ENCODE measurements around the gene RBM18.

The RBM18 gene

DNA sequence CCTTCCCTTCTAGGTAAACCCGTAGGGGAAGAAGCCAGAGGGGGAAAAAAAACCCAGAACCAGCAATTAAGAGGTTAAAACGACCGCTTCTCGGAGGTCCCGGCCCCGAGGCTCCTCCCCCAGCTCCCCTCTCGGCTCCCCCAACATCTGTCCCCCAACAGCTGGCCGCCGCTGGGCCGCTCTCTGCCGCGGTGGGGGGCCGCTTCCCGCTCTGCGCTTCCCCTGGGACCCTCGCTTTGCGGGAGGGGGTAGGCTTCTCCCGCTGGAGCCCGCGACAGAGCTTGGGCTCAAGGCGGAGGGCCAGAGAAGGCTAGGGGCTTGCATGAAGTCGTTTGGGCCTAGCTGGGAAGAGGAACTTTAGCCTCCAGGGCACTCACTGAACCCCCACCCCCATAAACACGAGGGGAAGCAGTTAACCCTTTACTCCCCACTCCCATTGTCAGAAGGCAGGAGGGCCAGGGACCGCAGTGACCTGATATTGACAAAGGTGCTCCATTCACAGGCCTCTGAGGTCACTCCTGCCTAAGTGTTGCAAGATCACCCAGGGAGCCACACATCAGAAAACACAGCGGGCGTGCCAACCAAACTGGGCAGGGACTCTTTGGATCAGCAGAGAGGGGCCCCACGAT, 43.3 kb downstream of the RBM18 start:
- DNase-seq, result no peak

DNA sequence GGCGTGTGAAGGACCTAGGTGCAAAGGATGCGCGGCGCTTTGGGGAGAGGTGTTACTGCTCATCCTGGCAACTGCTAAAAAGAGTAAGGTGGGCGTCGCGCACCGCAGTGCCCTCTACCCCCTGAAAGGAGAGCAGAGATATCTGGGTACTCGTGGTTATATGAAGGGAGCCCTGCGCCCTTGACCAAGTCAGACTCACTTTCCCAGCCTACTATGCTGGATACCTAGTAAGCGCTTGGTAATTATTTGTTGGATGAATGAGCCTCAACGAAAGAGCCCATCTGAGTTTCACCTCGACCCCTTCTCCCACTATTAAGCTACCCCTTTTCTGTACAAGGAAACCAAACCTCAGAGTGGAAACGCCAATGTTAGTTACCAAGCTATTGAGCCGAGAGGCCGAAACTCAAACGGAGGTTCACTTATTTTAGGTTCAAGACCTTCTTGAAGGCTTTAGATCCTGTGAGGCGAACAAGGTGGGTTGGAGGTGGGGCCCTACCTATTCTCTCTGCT, 43.9 kb downstream of the RBM18 start:
- no peak for DNase-seq

DNA sequence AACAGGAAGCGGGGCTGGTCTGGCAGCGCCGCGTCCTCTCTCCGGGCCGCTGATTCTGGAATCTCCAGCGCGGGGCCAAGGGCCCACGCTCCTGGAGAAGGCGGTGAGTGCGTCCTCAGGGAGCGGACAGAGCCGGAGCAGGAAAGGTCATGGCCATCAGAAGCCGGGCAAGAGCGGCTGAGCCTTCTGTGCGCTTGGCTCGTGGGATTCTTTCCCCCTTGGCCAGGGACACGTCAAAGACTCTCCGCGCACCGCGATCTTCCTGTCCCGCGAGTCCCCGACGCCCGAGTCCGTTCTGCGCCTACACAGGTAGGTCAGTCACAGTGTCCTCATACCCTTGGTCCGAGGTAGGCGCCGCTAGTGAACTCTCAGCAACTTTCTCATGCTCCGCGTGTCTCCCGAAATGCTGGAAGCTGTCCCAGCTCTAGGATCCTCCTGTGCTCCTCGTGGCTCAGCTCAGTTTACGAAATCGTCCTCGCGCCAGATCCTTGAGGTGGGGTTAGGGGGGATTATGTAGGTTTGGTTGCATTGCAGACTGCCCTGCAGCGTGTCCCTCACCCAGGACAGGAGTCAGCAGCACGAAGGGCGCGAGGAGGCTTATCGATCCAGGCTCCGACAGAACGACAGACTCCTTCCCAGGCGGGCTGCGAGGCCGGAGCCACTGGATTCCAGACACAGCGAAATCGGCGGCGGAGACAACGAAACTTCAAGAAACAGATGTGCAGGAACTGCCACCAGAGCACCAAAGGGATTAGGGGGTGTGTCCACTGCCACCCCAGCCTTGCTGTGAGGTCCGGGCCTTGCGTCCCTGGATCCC, 44.6 kb downstream of the RBM18 start:
- no peak for DNase-seq

DNA sequence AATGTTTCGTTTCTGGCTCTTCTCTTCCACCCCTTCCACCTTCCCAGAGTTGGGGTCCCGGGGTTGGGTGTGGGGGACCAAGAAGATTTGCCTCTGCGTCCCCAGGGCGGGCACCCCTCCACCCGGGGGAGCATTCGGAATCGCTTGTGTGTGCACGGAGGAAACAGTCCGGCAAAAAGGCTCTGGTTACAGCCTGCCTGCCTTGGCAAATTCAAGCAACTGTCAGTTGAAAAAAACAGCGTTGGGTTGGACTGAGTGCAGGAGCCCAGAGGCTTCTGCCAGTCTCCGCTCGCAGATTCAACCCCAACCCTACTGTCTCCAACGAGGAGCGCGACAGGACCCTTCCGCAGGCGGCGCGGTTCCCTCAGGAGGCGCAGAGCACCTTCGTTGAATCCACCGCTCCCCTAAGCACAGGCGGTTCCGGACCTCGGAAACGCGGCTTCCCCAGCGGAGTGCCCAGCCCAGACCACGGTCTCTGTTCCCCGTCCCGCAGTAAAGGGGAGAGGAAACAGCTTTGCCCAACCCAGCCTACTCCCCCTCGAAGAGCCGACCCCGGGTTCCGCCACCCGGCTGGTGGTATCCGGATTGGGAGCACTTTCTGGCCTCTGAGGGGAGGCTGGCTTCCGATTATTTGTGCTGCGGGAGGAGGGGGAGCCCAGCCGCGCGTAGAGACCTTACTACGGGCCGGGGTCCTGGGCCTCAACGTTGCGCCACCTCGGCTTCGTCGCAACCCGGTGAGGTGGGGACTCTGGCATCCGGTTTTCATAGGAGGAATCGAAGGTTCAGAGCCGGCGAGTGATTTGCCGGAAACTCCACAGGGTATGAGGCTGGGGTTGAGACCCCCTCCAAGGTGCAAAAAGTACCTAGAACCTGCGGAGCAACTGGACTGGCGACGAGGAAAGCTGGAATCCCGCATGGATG, 45.4 kb downstream of the RBM18 start:
- DNase-seq, result no peak

DNA sequence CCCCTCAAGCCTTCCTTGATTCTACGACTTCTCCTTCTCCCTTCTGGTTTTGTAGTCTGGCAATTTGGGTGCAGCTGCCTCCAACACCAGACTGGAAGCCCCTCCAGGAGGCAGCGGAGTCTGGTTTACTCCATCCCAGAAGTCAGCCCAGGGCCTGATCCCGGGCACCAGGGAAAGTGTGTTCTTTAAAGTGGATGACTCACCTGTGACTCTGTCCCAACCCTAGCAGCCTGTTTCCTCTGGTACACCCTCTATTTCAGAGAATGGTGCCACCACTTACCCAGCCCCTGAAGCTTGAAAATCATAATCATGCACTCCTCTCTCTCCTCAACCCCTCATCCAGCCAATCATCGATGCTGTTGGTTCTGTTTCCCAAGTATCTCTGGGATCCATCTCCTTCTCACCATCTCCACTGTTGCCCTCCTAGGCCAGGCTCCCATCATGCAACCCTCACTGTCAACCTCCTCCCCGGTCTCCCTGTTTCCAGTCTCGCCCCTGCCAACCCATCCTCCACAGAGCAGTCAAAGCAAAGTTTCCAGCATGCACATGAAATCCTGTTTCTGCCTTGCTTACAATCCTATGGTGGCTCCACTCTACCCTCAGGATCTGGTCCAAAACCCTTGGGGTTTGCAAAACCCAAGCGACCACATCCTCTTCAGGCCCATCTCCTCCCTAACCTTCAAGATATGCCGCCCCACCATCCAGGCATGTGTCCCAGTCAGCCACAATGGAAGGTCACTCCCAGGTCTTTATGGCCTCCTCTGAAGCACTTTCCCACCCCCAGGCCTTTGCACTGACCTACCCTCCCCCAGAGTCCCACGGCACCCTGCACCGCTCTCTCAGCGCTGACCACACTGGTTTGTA, 46.3 kb downstream of the RBM18 start:
- no peak for DNase-seq

DNA sequence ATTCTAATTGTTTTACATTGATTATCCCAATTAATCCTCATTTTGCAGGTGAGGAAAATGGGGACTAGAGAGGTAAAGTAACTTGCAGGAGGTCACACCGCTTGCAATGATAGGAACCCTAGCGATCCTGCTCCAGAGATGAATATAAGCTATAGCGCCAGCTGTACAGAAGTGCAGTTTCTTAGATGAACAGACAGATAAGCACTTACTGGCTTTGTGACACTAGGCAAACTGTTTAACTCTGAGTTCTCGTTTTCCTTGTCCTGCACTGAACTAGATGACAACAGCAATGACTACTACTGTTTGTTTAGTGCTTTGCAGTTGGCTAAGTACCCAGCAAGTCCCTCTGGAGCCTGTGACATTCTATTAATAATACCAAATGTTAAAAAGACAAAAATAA, 47.0 kb downstream of the RBM18 start:
- DNase-seq, result no peak

DNA sequence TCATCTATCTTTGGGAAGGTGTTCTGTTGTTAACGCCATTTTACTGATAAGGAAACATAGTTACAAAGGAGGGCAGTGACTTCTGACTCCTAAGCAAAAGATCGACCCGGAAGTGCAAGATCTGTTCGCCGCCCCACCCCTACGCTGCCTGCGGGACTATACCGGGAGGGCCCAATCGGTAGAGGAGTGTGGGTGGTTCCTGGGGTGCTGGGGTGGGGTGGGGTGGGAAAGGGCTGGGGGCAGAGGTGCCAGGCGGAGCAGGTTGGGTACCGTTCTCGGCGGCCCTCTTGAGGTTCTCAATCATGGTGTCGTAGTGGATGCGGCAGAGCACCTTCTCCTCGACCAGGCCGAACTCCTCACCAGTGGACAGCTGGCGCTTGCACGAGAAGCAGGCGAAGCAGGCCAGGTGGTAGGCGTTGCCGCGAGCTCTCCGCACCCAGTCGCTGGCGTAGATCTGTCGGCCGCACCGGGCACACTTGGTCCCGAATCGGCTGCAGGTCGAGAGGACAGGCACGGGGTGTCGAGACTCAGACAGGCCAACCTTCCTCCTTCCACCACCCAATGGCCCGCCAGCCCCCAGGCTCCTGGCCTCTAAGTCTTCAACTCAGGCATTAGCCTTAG, 47.7 kb downstream of the RBM18 start:
- DNase-seq, result no peak

DNA sequence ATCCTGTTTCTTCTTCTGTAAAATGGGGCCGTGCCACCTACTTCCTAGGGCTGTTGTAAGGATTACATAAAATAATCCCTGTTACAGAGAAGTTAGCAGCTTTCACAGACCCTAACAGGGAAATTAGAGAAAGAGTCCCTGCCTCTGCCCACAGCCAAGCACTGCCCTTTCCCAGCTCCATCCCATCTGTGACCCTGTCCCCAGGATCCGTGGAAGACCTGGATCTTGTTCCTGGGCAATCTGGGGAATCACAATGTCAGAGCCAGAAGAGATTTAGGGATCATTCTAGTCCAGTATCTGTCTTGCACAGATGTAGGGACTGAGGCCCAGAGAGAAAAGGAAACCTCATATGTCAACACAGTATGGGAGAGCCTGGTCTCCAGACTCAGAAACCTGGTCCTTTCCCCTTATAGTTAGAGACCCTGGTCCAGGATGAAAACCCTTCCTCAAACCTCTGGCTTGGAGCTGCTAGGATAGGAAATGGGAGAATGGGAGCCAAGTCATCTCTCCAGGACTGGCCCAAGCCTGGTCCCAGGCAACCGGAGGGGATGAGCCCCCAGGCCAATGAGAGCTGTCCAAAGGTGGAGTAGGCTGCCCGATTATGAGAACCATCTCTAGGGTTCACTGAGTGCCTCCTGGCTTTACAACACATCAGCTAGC, 48.4 kb downstream of the RBM18 start:
- DNase-seq, result no peak

DNA sequence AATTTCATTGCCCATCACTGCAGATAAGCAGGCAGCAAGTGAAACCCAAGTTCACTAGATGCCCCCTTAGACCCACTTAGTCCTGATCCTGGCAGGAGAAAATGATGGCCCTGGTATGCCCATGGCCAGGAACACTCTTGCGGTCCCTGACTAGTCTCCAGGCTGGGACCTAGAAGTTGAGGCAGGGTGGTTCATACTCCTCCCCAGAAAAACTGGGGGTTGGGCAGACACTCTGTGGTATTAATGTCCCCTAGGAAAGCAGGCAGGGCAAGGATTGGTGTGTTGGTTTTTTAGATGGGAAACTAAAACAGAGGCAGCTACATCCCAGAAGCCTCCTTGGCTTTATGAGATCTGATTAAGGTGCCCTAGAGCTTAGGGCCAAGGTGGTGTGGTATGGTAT, 49.0 kb downstream of the RBM18 start:
- DNase-seq, result no peak

DNA sequence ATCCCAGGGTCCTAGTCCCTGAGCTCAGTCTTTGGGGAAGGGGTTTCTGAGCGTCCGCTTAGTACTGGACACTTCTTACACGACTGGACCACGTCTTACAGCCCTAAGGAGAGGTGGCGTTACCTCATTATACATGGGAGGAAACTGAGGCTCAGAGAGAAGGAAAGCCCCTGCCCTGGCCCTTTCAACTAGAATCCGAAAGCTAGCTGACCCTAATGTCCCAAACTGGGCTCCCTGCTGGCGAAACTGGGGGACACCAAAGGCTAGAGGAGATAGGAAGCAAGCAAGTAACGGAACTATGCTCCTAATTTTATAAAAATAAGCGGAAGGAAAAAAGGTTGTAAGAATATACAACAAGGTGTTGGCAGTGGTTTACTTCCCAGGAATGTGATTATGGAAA, 50.1 kb downstream of the RBM18 start:
- no peak for DNase-seq

DNA sequence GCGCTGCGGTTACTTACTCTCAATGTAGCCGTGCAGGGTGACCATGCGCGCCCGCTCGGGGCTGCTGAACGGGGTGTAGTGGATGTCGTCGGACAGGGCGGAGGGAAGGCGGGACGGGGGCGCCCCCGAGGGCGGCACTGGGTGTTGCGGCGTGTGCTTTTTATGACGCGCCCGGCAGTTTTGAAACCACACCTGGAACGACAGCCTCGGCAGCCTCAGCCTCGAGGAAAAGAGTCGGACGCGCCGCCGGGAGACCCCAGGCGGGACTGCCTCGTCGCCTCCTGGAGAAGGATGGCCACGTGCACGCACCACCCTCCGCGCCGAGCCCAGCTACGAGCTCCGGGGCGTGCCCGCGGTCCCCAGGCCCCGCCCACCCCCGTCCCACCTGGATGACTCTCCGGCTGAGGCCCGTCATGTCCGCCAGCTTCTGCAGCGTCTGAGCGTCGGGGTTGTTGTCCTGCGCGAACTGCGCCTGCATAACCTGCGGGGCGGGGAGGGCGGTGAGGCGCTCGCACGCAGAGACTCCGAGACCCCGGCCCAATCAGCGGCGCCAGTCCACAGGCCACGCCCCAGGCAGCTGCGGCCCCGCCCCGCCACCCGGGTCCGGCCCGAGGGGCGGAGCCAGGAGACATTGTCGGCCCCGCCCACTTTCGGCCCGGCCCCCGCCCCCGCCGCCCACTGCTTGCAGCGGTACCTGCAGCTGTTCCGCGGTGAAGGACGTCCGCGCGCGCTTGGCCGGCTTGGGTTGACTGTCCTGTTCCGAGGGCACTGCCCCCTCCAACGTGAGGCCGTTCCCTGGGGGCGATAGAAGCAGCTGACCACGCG, 50.8 kb downstream of the RBM18 start:
- DNase-seq, result no peak

DNA sequence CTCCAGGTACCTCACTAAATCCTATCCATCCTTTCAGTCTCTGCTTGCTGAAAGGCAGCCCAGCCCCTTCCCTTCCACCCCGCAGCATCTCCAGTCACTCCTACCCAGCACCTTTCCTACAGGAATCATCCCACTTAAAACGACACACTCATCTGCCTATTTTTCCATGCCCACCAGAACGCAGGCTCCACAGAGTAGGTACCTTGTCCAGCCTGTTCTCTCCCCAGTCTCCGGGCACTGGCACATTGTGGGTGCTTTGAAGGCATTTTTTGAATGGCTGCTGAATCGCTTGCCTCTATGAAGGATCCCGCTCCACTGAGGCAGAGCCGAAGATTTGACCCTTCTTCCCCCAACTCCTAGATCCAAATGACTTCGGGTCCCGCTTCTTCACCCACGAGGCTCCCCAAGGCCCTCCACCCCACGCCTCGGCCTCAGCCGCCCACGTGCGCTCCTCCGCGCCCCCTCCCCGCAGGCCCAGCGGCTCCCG, 51.5 kb downstream of the RBM18 start:
- DNase-seq, result no peak

DNA sequence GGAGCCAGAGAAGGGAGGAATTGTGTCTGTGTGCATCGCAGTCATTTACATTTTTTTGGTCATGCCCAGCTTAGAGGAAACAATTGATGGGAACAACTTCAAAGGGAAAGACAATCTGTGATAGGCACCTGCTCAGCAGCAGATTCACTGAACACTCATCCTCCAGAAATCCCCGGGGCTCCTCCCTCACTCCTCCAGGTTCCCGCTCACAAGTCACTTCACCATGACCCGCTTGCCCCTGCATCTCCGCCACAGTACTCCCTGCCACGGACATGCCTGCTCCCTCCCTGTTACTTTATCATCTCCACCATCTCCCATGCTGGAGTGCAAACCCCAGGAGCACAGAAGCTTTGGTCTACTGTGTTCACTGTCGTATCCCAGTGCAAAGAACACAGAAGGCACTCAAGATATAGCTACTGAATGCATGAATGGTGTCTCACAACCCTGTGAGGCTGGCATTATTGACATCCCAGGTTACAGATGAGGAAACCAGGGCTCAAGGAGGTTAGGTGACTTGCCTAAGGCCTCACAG, 52.1 kb downstream of the RBM18 start:
- no peak for DNase-seq

DNA sequence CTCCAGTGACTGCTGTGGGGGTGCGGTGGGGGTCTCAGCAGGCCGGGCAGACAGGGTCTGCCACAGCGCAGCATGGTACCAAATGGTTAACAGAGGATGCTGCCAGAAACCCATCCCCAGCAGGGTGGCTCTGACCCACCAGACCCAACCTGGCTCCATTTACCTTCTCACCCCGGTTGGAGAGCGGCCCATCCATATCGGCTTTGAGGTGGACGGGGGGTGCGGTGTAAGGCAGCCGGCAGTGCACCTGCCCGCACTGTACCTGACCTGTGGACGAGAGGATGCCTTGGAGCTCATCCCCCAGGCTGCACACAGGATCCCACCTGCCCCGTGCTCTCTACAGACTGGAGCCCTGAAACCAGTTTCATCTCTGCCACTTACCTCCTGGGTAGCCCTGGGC, 55.2 kb downstream of the RBM18 start:
- no peak for DNase-seq

DNA sequence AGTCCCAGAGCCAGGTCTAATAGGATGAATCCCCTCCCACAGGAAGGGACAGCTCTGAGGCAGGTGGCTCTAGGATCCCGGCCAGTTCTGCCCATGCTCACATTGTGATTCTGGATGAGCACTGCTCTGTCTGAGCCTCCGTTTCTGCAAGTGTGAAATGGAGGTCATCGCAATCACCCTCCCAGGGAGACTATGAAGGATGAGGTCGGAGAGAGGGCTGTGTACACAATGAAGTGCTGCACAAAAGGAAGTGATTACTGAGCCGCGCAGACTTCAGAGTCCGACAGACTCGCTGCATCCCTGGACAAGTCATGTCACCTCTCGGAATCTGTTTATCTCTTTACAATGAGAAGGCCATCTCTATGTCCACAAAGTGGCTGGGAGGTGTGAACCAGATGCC, 57.5 kb downstream of the RBM18 start:
- DNase-seq, result no peak

DNA sequence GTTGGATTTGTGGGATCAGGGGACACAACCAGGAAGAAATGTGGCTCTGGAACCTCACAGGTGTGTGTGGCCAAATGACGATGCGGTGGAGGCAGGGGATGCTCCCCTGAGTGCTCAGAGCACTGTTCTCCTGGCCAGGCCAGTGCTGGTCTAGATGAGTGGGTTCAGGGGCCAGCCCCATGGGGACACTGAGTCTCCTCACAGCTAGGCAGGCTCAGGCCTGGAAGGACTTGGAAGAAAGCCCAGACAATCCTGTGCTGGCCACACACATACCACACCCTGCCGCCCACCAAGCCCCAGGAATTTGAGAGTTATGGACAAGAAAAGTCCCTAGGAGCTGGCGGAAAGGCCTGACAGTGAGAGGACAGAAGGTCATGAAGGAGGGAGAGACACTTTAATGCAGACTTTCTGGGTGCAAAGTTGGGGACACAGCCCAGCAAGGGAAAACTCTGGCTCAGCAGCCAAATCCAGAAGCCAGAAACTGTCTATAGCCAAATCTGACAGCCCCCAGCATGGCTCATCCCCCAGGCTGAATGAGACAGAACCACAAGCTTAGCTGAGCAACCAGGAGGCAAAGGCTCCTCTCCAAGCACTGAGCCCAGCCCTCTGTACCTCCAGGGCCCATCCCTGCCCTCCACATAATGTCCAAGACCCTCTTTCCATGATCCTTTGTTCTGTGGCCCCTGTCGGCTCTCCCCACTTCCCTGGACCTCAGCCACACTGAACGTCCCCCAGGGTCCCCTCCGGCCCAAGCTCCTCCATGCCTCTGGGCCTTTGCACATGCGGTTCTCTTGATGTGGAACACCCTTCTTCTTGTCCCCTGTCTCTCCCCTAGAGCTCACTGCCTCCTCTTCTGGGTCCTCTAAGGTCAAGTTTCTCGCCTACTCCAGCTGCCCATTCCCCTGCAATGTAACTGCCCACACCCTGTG, 58.3 kb downstream of the RBM18 start:
- no peak for DNase-seq

DNA sequence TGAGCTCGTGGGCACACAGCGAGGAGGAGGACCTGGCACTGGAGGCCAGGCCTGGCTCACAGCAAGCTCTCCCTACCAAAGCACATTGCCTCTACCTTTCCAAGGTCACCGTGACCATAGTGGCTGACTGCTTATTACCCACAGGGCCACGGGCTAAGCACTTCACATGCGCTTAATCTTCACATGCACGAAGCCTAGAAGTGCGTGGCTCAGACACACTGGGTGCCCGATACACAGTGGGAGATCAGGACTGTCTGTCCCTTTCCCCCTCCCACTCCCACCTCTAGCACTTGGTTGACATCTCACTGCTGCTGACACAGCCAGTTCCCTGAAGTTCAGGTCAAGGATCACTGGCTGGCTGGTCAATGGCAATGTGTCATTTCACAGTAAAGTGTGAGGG, 59.5 kb downstream of the RBM18 start:
- no peak for DNase-seq

DNA sequence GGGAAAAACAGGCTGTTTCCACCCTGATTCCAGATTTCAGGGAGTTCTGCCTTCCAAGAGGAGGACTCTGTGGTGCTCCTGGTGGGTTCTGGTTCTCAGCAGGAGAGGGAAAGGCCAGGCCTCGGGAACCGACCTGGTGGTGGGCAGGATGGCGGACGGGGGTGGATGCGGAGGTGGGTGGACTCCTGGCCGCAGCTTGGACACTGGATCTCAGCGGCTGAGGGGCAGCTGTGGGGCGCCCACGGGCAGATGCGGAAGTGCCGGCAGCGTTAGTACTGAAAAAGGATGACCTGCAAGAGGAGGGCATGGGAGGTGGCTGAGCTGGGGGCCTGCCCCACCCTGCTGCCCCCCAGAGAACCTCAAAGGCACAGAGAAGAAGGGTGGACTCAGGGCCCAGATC, 60.1 kb downstream of the RBM18 start:
- no peak for DNase-seq

DNA sequence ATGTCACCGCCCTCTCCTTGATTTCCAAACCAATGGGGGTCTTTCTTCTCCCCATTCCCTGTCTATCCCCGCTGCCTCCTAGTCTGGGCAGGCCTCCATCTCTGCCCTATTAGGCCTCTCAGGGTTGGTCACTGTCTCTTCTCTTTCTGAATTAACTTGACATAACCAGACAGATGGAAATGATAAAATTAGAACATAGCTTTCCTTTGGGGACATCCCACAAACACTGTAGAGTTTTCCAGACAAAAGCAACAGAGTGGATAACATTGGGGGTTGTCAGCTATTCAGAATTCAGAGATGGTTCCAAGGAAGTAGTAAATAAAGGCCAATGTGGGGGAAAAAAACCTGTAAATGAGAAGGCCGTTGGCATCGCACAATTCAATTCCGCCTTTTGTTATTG, 60.6 kb downstream of the RBM18 start:
- no peak for DNase-seq
